A549 treated with DMSO at 1 μM for 4 hours (cell line): ENCODE measurements around the gene DPCD. TPM values are rescaled to one million over a fixed set of nuclear protein-coding genes. Genes with fewer than 3 reads are reported as not detected.

Experiments
- total RNA-seq: library from RNA; stranded (reverse); fragments of 200-300 nt; extraction: Qiagen RNA extraction; gene quantifications from 5 replicates; pipeline ENCODE4 v1.2.3, GENCODE V29; 2022; ENCODE audit warnings: low read depth

The DPCD gene
- total RNA-seq, result 31.8 to 46.4 TPM (median 33.8 TPM) in 5 replicates

DNA sequence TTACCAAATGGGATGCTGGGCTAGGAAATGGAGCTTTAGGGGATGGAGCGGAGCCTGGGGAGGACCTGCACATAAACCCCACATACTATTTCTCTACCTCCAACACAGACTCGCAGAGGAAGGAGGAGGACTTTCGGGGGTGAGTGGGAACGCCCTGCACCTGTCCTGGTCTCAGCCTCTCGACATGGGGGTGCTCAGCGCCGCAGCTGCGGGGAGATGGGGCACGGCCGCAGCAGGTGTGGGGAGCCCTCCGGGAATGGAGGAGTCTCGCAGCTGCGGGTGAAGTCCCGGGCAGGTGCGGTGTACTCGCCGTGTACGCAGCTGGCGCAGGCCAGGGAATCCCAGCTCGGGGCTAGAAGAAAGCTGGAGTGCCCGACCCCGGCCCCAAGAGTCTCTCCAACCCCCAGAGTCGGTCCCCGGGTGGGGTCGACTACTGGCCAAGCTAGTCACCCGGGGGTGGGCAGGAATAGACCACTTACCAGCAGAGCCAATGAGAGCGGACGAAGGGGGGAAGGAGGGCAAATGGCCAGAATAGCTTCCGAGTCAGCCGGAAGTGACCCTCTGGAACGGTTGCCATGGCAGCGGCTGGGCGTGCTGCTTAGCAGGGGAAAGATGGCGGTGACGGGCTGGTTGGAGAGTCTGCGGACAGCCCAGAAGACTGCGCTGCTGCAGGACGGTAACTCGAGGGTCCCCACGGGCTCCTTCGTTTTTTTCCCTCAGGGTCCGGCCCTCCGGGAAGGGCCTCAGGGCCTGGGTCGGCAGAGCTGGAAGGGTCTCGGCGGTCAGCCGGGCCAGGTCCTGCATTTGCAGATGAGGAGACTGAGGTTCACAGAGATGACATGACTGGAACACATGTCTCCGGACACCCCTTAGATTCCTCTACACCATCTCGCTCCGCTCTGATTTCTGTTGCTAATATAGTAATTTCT is at the start of gene DPCD, which contains the start of gene POLL:
Gene DPCD (plus strand): TSS at position 597 of the 929 bp plus-strand sequence. CDS start 16 bp downstream, at position 613.
Gene POLL (minus strand): TSS at position 533 of the 929 bp plus-strand sequence. CDS start 897 bp downstream, outside the sequence.

Other genes starting within 250 kb of the DPCD start
- gene BTRC, start 234.2 kb upstream of the DPCD start, total RNA-seq, result 8.4 to 13.3 TPM (median 11.4 TPM) in 5 replicates
- gene POLL, start 64 bp upstream of the DPCD start, total RNA-seq, result 13.4 to 16.4 TPM (median 15.0 TPM) in 5 replicates
- gene FBXW4, start 106.8 kb downstream of the DPCD start, total RNA-seq, result 19.8 to 25.7 TPM (median 20.7 TPM) in 5 replicates
- gene FGF8, start 187.8 kb downstream of the DPCD start, total RNA-seq, result 0.08 TPM in 1 of 5 replicates, not detected in the others
- gene NPM3, start 195.1 kb downstream of the DPCD start, total RNA-seq, result 107 to 126 TPM (median 118 TPM) in 5 replicates
- 65.6 to 77.3 TPM (median 66.6 TPM) in 5 replicates for gene OGA, start 230.1 kb downstream of the DPCD start, total RNA-seq